Ovary (tissue), 9 donors: Measurements from ENCODE around the gene ATXN10. TPM values are rescaled to one million over a fixed set of nuclear protein-coding genes. Genes with fewer than 3 reads are reported as not detected.
A peak's percentile ranks its signal among the peaks of the same experiment; 100 is the strongest.

Experiments
- DNase-seq, 5 donors: peaks; one replicate each; pipeline ENCODE4 v3.0.0-alpha.2; 2019 to 2020
- H3K27ac ChIP-seq, 2 donors: fragments of 200-600 bp; one replicate each; pipeline versions ENCODE4 v1.5.1 to v1.8.0; 2019 to 2022
- H3K27me3 ChIP-seq: fragments of 200-600 bp; one replicate; pipeline ENCODE4 v1.8.0; 2022
- H3K36me3 ChIP-seq: fragments of 200-600 bp; sonication (generic); one replicate; pipeline ENCODE4 v1.5.1; 2019
- H3K4me1 ChIP-seq: one replicate; pipeline ENCODE4 v1.8.1; 2013; ENCODE audit warnings: mild to moderate bottlenecking, moderate library complexity; ENCODE audit not compliant: insufficient read depth
- H3K4me3 ChIP-seq: fragments of 200-600 bp; sonication (generic); one replicate; pipeline ENCODE4 v1.5.1; 2017
- H3K9me3 ChIP-seq, 2 donors: fragments of 200-600 bp in 1 of 2; sonication (generic) in 1 of 2; one replicate each; pipeline versions ENCODE4 v1.5.1 to v1.8.1; 2013 to 2019; ENCODE audit warnings: mild to moderate bottlenecking in 1 of 2, moderate library complexity in 1 of 2
- CTCF ChIP-seq, 3 donors: fragments of 450-650 bp in 2 of 3; fragments of 200-600 bp in 1 of 3; IDR thresholded peaks; one replicate each; pipeline versions ENCODE4 v1.5.1 to v1.8.0; 2016 to 2022; ENCODE audit warnings: antibody characterized with exemption in 3 of 3, mild to moderate bottlenecking in 1 of 3
- EP300 ChIP-seq: sonication (generic); formaldehyde crosslinking; IDR thresholded peaks from one replicate; pipeline ENCODE4 v1.6.1; 2017; ENCODE audit warnings: antibody characterized with exemption
- POLR2A ChIP-seq: fragments of 450-650 bp; IDR thresholded peaks from one replicate; pipeline ENCODE4 v1.6.1; 2017; ENCODE audit warnings: antibody characterized with exemption, mild to moderate bottlenecking, moderate library complexity
- WGBS, 3 donors: extraction: QIAGEN DNeasy Blood & Tissue Kit in 1 of 3; methylation state at CpG; one replicate each; pipeline versions ENCODE4 v1.1.5 to v1.1.7; 2013 to 2017; 5-methylcytosine and 5-hydroxymethylcytosine counted together
- intact Hi-C, 4 donors: fragments of 100-400 bp; cut with DNase I; formaldehyde crosslinking; loops; one replicate each; pipeline versions ENCODE4 v1.11.0 to v1.15.1; 2022 to 2023
- polyA plus RNA-seq, 2 donors: library from polyadenylated mRNA; stranded (reverse); fragments of 200-250 nt in 1 of 2; fragments of 350-450 nt in 1 of 2; fragmentation: Illumina TruSeq in 1 of 2; extraction: RNeasy Lipid Tissue Mini Kit (QIAGEN cat#74804) in 1 of 2; gene quantifications; one replicate each; pipeline ENCODE4 v1.2.3, GENCODE V29; 2013 to 2014
- total RNA-seq, 7 donors: library from RNA; depleted of rRNA in 2 of 7; stranded (reverse); fragments of >200 nt in 2 of 7; fragmentation: NEBNext Ultra II Directional in 3 of 7; extraction: Animal tissue kit (Norgen Biotek cat#: 25700) in 3 of 7; gene quantifications; one replicate each; pipeline versions ENCODE4 v1.1.0 to v1.2.4, GENCODE V29; 2016 to 2023
- donor health status: DM: no; HTN: no; CAD: no; lungs with moderate emphysema.
- donor health status: DM: no; HTN: no; CAD: no.
- donor health status: Bipolar disorder and iron deficiency.
- donor health status: DM: yes; HTN: yes; CAD: no.
- donor health status: DM: no; HTN: no; CAD: no.
- donor health status: DM: yes; HTN: yes; CAD: no.

Gene ATXN10
- total and polyA plus RNA-seq, 9 donors, result 77.4 to 241 (median 175) TPM

GRCh38 chr22:45877036-45877380 is 205.4 kb downstream of the ATXN10 start:
- DNase-seq, result no peak
- H3K27me3 ChIP-seq, result no peaks in the 10 kb centered on the region
- WGBS, 3 donors, result 88 to 94% (median 89%) methylated on average over 3 of the region's 3 CpGs

DNA sequence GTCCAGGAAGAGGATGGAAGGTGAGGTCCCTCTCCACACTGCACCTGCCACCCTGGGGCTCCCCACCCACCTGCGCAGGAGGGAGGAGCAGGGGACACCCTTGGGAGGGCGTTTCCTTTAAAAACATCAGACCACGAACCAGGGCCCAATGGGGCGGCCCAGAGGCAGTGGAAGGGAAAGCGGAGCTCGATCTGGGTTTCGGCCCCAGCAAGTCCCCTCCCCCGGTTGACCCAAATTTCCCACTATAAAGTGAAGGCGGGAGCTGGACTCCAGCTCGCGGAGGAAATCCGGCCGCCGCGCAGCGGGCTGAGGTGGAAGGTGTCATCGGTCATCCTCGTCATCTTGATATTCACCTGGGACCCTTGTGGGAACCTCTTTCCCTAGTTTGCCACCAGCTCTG is 206.0 kb downstream of the ATXN10 start:
- 68 to 73% (median 73%) methylated on average over 17 to 18 of the region's 18 CpGs for WGBS, 3 donors
- intact Hi-C loops, result no loop called here
- H3K9me3 ChIP-seq, result no peaks in the 10 kb centered on the region
- H3K36me3 ChIP-seq, result no peaks in the 10 kb centered on the region
- H3K27me3 ChIP-seq, result no peaks in the 10 kb centered on the region
- H3K4me1 ChIP-seq, result no peaks in the 10 kb centered on the region
- H3K4me3 ChIP-seq, result no peak overlapping the region
- peak in 2 of 5 donors; percentile 4 to 9 for DNase-seq
- H3K27ac ChIP-seq, result no peak overlapping the region
- TF ChIP-seq POLR2A, result no peak
- no peak for TF ChIP-seq EP300
- no peak for TF ChIP-seq CTCF (IDR thresholded peaks at IDR 0.05)

More at GRCh38 chr22:45877036-45877380, 205.4 kb downstream of the ATXN10 start:
- Histone ChIP-seq H3K9me3 (no peaks in the 10 kb centered on the region), H3K4me1 (no peaks in the 10 kb centered on the region), H3K36me3 (no peaks in the 10 kb centered on the region), H3K27ac (no peak overlapping the region), H3K4me3 (no peak overlapping the region)
- intact Hi-C loops, result no loop called here
- TF ChIP-seq POLR2A (no peak), CTCF (IDR thresholded peaks at IDR 0.05) (no peak), EP300 (no peak)

DNA sequence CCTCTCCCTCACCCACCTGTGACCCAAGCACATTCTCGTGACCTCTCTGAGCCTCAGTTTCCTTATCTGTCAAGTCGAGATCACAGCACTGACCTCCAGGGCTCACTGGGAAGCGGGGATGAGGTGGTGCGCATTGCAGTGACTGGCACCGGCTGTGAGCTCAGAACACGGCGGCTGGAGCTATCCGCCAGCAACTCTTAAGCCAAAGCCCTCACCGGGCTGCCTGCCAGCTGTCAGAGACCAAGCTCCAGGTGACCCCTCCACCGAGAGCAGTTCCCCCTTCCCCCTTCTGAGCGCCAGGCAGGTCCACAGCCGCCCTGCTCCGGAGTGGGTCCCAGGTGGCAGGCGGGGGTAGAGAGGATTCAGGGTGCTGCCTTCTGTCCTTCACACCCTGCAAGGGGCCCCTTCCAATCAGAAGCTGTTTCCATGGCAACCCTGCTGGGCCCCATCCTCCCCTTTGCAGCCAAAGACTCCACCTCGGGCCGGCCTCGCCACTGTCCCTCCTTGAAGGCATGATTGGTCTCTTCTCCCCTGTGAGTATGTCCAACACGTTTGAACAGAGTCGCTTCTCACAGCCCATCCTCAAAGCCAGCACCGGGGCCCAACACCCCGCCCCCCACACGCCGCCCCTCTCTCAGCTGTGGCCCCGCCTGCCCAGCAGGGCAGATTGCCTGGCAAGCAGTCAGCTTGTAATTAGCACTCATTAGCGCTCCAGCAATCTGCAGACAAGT is 206.6 kb downstream of the ATXN10 start:
- intact Hi-C loops, result no loop called here
- Histone ChIP-seq H3K4me1 (no peaks in the 10 kb centered on the region), H3K36me3 (no peaks in the 10 kb centered on the region), H3K9me3 (no peaks in the 10 kb centered on the region), H3K27me3 (no peaks in the 10 kb centered on the region), H3K4me3 (no peak overlapping the region), H3K27ac (no peak overlapping the region)
- 45 to 47% (median 47%) methylated on average over 23 to 25 of the region's 25 CpGs for WGBS, 3 donors
- DNase-seq, result peak in 2 of 5 donors; percentile 13 to 31
- TF ChIP-seq EP300 (no peak), CTCF (IDR thresholded peaks at IDR 0.05) (no peak), POLR2A (no peak)

DNA sequence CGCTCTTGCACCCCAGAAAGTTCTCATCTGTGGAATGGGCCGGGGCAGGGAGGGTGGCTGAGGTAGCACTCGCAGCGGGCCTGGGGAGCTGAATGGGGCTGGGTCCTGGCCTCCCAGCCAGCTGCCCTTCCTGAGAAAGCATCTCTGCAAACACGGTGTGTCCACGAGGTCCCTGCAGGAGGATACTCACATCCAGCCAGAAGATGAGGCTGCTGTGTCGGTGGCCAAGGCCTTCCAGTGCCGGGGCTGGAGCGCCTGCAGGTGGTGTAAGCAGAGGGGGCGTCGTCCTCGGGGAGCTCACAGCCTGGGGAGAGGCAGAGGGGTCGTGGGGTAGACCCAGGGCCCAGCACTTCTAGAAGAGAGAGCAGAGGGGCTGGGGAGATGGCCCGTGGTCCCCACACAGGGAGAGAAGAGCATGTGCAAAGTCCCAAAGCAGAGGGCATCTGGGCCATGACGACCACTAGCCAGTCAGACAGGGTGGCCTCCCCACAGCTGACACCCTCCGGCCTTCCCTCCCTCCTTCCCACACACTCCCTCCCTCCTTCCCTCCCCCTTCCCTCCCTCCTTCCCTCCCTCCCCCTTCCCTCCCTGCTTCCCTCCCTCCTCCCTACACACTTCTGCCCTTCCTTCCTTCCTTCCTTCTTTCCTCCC is 207.4 kb downstream of the ATXN10 start:
- DNase-seq, result peak in 1 of 5 donors; percentile 12
- no peaks in the 10 kb centered on the region for H3K9me3 ChIP-seq
- 48 to 56% (median 51%) methylated on average over 11 to 16 of the region's 16 CpGs for WGBS, 3 donors
- no peaks in the 10 kb centered on the region for H3K36me3 ChIP-seq
- H3K27me3 ChIP-seq, result no peaks in the 10 kb centered on the region
- intact Hi-C loops, result no loop called here
- H3K4me1 ChIP-seq, result no peaks in the 10 kb centered on the region
- H3K4me3 ChIP-seq, result no peak overlapping the region
- H3K27ac ChIP-seq, result no peak overlapping the region
- TF ChIP-seq EP300, result no peak
- TF ChIP-seq POLR2A, result no peak
- TF ChIP-seq CTCF (IDR thresholded peaks at IDR 0.05), result no peak
